HuH-7 (cell line): Measurements from ENCODE around the gene SRI.
A peak's percentile ranks its signal among the peaks of the same experiment; 100 is the strongest.
"Not testable (repeated sequence)": the region's sequence is repeated elsewhere in the genome, so short reads cannot be mapped to it uniquely, and the experiment has no call there.

Source experiments
- DNase-seq: peaks from one replicate; pipeline ENCODE4 v3.0.0; 2011; ENCODE audit warnings: low spot score

The SRI gene

GRCh38 chr7:88219781-88220747 lies at the start of gene SRI:
Gene SRI, minus strand, starts transcription at chr7:88220038. Its CDS starts 12 bp downstream, at chr7:88220026.
- peak; percentile 72 for DNase-seq

DNA sequence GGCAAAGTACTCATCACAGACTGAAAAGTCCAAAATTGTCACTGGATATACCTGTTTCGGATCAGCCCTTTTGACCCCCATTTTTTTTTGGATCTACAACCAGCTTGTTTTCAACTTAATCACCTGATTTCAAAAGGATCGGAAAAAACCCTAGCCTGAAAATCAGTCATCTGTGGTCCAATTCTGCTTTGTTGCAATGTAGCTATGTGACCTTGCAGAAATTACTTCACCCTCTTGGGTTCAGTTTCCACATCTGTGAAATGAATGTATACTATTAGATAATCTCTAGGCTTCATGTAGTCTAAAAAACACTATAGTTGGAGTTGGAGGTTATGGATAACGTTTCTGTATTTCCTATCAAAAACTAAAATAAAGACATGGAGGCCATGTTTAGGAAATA lies 49.7 kb upstream of the SRI start:
- DNase-seq = no peak

DNA sequence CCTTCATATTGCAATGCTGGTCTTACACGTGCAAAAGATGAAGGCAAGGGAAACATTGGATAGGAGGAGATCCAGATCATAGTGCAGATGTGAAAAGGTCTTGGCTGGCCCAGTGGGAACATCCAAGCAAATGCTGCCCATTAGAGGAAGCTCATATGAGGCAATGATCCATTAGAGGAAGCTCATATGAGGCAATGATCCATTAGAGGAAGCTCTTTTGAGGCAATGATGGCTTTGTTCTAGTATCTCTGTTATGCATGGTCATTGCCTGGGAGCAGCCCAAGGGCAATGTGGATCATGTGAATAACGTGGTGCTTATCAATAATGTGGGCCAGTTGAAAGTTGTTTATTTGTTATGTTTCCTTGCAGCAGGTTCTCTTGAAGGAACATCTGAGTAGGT lies 49.0 kb upstream of the SRI start:
- DNase-seq = no peak

DNA sequence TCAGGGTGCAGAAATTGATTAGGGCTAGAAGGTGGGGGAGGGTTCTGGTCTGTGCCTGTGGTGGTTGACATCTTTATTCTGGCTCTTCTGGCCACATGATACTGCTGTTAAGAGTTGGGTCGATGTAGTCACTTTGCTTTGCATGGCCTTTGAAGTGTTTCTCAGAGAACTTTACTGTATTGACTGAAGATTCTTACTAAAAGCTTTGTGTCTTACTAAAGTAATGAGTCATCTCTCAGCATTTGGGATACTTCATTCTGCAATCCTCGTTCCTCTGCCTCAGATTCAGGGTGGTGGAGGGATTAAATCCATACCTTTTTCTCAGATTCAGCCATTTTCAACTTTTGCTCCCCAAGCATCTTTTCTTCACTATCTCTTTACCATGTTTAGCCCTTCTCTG lies 48.2 kb upstream of the SRI start:
- no peak for DNase-seq

DNA sequence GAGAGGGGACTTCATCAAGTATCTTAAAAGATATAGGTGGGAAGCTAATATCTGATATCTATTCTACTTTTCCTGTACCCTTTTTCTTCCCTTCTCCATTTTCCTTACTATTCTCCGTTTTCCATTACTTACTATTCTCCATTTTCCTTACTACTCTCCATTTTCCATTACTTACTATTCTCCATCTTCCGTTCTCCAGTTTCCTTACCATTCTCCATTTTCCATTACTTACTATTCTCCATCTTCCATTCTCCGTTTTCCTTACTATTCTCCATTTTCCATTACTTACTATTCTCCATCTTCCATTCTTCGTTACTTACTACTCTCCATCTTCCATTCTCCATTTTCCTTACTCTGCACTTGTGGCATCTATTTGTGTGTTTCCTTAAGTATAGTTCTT lies 47.6 kb upstream of the SRI start:
- DNase-seq = no peak

- DNase-seq = not testable (repeated sequence)
These were observed 45.1 kb upstream of the SRI start for GRCh38 chr7:88264987-88265386.

DNA sequence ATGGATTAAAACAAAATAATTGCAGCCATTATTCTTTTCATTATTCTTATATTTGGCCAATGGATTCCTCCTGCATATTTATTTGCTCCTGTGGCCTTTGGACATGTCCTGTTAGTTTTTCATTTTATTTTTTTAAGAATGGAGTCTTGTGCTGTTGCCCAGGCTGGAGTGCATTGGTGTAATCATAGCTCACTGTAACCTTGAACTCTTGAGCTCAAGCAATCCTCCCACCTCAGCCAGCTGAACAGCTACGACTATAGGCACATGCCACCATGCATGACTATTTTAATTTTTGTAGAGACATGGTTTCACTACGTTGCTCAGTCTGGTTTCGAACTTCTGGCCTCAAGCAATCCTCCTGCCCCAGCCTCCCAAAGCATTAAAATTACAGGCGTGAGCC lies 42.7 kb upstream of the SRI start:
- DNase-seq = no peak

- DNase-seq = no peak
These were observed 40.9 kb upstream of the SRI start for GRCh38 chr7:88260719-88261118.

GRCh38 chr7:88259656-88260380 lies 40.0 kb upstream of the SRI start:
- DNase-seq = no peak

DNA sequence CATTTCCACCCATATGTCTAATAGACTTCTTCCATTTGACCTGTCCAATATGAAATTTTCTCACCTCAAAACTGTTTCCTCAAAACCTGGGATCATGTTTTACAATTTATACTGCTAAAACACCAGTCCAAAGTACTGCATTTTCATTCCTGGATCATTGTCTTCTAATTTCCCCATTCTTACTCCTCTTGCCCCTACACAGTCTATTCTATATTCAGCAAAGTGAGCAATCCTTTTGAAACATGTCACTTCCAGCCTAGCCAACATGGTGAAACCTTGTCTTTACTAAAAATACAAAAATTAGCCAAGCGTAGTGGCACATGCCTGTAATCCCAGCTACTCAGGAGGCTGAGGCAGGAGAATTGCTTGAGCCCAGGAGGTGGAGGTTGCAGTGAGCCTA lies 38.5 kb upstream of the SRI start:
- not testable (repeated sequence) for DNase-seq

DNA sequence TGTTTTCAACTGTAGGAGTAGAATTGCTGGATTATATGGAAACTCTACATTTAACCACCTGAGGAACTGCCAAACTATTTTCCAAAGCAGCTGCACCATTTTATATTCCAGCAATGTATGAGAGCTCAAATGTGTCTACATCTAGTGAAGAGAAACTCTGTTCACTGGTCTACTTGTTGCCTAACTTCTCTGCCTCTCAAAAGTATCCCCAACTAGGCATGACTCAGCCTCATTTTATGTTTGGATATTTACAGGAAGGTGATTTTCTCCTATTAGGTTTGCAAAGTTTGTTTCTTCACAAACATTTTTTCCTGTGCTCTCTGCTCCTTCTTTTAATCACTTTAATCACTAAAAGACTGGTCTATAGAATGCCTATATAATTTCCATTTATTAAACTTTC lies 37.1 kb upstream of the SRI start:
- no peak for DNase-seq

DNA sequence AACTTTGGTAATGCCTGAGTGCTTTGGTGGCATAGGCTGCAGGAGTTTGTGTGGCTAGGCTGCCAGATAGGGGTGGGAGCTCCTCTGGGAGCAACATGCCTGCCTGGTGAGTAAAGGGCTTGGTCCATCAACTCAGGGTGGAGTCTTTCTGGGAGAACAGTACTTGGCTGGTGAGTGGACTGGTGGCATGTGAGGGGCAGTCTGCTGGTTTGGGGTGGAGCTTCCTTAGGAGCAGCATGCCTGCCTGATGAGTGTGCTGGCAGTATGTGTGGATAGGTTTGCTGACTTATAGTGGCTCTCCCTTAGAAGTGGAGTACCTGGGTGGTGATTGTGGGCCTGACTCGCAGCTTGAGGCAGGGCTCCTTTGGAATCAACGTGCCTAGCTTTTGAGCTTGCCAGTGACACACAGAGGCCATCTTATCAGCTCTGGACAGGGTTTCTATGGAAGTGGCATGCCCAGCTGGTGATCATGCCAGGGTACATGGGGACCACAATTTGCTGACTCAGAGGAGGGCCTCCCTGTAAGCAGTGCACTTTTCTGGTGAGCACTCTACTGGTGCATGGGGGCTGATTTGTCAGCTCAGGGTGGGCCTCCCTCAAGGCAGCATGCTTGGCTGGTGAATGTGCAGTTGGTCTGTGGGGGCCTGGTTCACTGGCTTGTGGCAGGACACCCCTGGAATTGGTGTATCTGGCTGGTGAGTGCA lies 35.0 kb upstream of the SRI start:
- DNase-seq = no peak

DNA sequence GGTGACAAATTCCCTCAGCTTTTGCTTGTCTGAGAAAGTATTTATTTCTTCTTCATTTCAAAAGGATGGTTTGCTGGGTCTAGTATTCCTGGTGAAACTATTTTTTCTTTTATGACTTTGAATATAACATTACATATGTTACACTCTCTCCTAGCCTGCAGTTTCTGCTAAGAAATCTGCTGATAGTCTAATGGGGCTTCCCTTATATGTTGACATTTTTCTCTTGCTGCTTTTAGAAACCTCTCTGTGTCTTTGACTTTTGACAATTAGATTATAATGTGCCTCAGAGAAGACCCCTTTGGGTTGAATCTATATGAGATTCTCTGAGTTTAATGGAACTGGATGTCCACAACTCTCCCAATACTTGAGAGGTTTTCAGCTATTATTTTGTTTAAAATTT lies 33.8 kb upstream of the SRI start:
- DNase-seq = no peak

DNA sequence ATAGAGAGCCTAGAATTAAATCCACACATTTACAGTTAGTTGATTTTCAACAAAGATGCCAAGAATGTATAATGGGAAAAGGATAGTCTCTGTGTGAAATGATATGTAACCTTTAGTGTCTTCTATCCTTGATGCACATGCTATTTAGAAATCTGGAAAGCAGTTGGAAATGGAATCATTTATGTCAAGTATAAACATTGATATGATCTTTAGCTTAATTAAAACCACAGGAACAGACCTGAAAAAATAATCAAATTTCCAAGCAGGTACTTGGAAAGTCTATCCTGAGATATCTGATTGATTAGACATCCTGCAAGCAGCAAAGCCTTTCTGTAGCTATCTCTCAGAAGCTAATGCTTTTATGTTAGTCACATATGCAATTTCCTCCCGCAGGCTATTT lies 24.4 kb upstream of the SRI start:
- DNase-seq = no peak

DNA sequence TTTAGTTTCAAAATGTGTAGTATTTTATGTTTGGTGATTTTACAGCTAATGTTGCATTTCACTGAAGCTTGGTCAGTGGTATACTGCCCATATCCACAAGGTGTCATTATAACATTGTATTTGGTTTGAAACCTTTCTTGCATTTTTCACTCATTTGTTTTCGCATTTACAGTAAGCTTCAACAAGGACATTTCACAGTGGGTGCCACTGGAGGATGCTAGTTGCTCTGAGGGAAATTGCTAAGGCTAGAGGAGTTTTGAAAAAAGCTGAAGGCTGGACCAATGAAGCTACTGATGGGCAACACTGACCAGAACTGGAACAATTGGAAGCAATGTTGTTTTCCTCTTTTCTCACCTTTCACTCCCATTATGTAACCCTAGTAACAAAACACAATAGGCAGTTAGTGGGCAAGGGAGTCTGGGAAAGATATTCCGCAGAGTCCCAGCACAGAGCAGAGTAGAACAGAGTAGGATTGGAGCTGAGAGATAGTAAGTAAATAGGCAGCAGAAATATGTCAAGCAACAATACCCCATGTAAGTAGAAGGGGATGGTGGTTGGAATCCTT lies 23.6 kb upstream of the SRI start:
- peak; percentile 19 for DNase-seq

DNA sequence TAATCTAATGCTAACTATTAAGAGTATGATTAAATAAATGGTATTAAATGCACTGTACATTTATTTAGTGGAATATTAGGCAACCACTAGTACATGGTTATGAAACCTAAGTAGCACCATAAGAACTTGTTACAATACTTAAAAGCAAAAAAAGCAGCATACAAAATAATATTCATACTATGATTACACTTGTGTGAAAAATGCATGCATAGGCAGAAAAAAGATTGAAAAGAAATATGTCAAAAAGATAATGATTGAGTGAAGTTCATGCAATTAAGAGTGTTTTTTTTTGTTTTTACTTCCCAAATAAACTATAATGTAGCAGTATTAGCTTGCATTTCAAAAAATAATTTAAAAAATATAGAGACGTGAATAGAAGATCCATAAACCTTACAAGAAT lies 20.0 kb upstream of the SRI start:
- DNase-seq = no peak

GRCh38 chr7:88233828-88234227 lies 14.0 kb upstream of the SRI start:
- peak; percentile 31 for DNase-seq

DNA sequence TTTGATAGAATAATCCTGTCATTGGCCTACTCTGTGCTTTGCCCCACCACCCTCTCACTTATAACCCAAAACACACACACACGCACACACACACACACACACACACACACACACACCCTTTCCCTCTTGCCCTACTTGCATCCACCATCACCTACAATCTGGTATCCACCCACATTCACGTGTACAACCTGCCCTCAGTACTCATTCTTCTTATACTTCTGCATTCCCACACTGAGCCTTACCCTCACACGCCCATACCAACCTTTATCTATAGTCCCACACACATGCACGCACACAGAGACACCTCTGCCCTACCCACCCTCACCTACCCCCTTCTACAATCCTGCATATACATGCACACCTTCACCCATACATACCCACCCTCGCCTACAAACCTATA lies 10.8 kb upstream of the SRI start:
- no peak for DNase-seq

- no peak for DNase-seq
These were observed 9.6 kb upstream of the SRI start for GRCh38 chr7:88229302-88229995.

GRCh38 chr7:88226886-88227516 lies 7.2 kb upstream of the SRI start:
- no peak for DNase-seq

DNA sequence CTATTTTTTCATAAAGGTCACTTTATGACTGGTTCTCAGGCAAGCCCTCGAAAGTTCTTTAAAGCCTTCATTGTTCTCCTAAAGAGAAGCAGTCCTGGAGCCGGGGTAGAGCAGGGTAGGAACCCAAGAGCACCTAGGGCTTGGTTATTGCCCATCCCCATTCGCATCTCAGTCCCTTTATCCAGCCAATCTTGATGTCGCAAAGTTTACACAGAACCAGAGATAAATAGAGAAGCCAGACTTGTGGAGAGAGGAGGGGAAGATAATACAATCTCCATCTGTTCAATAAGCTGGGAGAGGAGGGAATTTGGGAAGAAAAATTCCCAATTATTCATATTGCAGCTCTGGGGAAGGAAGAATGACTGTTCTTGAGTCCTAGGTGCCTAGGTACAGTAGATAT lies 6.4 kb upstream of the SRI start:
- no peak for DNase-seq
